Gastrocnemius medialis (tissue), 4 donors: Measurements from ENCODE around the gene LGALS8.

Experiments used
- POLR2A ChIP-seq, 2 donors: fragments of 450-650 bp; IDR thresholded peaks; one replicate each; pipeline ENCODE4 v1.6.1; 2017; ENCODE audit warnings: antibody characterized with exemption in 2 of 2, mild to moderate bottlenecking in 2 of 2, moderate library complexity in 2 of 2
- TF ChIP-seq, protein P1 (sequence below), 5 experiments: fragments of 450-650 bp in 3 of 5; fragments of 200-600 bp in 2 of 5; sonication (generic) in 2 of 5; IDR thresholded peaks in 4 of 5; conservative IDR thresholded peaks in 1 of 5; 1 replicate in 4 of 5; 2 replicates in 1 of 5; pipeline ENCODE4 v1.5.1; 2016 to 2019; ENCODE audit warnings: antibody characterized with exemption in 5 of 5, mild to moderate bottlenecking in 3 of 5, moderate library complexity in 3 of 5

DNA sequence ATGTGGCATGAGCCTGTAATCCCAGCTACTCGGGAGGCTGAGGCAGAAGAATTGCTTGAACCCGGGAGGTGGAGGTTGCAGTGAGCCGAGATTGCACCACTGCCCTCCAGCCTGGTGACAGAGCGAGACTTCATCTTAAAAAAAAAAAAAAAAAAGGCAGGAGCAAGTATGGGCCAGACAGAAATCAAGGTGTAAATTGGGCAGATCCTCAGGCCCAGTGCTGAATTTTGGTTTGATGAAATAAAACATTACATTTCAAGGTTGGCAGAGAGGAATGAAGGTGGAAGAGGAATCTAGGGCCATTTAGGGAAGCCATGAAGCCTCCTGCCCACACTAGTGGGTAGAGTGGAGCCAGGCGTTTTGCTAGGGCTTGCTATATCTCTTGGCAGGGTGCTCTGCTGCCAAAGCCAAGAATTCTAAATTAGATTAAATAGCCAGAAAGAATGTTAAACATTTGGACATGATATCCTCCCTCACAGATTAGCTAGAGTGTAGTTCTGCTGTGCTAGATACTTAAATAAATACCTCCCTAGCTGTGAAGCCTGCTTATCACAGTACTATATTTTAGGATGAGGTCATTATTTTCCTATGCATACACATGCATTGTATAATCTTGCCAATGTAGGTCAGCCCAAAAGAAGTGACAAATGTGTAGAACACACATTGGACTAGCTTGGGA is 16.6 kb upstream of the LGALS8 start:
- TF ChIP-seq, protein P1, sequence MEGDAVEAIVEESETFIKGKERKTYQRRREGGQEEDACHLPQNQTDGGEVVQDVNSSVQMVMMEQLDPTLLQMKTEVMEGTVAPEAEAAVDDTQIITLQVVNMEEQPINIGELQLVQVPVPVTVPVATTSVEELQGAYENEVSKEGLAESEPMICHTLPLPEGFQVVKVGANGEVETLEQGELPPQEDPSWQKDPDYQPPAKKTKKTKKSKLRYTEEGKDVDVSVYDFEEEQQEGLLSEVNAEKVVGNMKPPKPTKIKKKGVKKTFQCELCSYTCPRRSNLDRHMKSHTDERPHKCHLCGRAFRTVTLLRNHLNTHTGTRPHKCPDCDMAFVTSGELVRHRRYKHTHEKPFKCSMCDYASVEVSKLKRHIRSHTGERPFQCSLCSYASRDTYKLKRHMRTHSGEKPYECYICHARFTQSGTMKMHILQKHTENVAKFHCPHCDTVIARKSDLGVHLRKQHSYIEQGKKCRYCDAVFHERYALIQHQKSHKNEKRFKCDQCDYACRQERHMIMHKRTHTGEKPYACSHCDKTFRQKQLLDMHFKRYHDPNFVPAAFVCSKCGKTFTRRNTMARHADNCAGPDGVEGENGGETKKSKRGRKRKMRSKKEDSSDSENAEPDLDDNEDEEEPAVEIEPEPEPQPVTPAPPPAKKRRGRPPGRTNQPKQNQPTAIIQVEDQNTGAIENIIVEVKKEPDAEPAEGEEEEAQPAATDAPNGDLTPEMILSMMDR (IDR thresholded peaks at IDR 0.05 in 4 of 5, conservative IDR thresholded peaks at IDR 0.05 in 1 of 5) = no peak
- TF ChIP-seq POLR2A (IDR thresholded peaks at IDR 0.05) = no peak
